Frontal cortex (tissue), 4 donors: Measurements from ENCODE around the gene POLH. TPM values are rescaled to one million over a fixed set of nuclear protein-coding genes. Genes with fewer than 3 reads are reported as not detected.
"Not testable (repeated sequence)": the region's sequence is repeated elsewhere in the genome, so short reads cannot be mapped to it uniquely, and the experiment has no call there.

Experiments
- DNase-seq, 2 donors: peaks; one replicate each; pipeline ENCODE4 v3.0.0; 2012; ENCODE audit warnings: low spot score in 2 of 2
- FAIRE-seq: peaks from 2 replicates; lab custom pipeline; 2012; peaks lifted over from hg19 to GRCh38; lab: Jason Lieb, UNC
- total RNA-seq: library from RNA; depleted of rRNA; stranded (reverse); fragments of >200 nt; gene quantifications from one replicate; pipeline ENCODE4 v1.2.3, GENCODE V29; 2014
- donor health status: control.
- donor health status: control.
- donor health status: control.

Gene POLH
- total RNA-seq, 1 donor from 2014 or later: 10.2 TPM

DNA sequence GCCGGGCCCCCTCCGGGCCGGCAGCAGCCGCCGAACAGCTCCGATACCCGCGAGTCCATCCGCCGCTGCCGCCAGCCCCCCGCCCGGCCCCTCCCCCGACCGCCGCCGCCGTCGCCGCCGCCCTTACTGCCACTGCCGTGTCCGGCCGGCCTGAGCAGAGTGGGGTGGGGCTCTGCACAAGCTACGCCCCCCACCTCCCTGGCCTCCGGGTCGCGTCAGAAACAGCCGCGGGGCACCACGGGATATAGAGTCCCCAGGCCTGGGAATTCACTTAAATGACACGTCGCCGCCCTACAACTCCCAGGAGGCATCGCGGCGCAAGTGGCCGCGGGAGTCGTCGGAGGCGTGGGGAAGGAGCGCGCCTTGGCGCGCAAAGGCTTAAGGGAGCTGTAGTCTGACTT lies 53.1 kb downstream of the POLH start, which contains the start of gene GTPBP2:
Gene GTPBP2, minus strand, starts transcription at position 161 of the 401 bp plus-strand sequence. Its CDS starts 102 bp downstream, at position 59.
- no peak for FAIRE-seq
- peak; percentile 97 for DNase-seq

DNA sequence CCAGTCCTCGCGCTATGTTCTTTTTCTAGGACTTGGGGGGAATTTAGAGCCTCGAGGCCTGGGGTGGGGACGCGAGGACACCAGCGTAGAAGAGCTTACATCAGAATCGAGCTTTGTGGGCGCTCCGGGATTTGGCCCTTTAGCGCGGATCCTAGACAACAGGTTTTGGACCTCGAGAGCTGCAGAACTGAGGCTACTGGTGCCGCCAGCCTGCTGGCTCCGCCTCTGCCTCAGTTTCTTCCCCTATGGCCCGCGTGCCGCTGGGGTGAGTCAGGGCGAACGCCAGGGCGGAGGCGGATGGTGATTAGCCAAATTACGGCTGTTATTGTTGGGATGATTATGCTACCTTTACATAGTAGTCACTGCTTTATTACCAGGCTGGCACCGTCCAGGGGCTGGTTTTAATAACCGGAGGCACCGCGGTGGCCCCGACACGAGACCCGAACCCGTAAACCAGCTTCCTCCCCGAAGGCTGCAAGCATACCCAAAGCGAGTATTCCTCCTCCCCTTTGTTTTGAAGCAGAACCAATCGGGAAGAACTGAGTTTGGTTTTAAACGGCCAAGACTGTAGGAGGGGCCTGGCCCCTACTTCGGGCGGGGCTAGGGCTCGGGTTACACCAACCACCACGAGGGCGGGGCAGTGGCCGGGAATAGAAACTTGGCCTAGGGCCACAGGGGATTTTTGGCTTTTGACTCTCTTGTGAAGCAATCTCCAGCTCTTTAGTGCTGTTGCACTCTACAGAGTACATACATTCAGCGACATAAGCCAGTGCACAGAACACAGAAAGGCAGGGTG lies 53.7 kb downstream of the POLH start:
- FAIRE-seq: no peak

DNA sequence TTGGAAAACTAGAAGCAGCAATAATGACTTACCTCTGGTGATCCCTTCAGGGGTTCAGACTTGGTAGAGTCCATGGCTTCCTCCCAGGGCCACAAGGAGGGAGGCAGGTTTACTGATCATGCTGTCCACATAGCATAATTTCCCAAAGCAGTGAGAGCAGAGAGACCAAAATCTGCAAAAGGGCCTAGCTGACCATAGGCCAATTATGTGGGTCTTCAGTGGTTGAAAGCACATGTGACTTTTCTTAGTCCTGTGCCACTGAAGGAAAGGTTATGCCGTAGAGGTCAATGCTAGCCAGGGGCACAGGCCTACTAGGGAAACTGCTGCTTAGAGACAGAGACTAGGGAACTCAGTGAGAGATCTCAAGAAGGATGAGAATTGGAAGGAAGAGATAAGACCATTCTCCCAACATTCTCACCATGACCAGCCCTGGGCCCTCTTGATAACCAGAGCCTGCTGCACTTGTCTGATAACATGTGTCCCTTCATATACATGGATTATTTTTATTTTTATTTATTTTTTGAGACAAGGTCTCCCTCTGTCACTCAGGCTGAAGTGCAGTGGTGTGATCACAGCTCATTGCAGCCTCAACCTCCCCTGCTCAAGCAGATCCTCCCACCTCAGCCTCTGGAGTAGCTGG lies 55.1 kb downstream of the POLH start:
- no peak for FAIRE-seq
- DNase-seq: no peak

More for the DNA sequence above, 53.7 kb downstream of the POLH start:
- DNase-seq: peak; percentile 84 to 95

DNA sequence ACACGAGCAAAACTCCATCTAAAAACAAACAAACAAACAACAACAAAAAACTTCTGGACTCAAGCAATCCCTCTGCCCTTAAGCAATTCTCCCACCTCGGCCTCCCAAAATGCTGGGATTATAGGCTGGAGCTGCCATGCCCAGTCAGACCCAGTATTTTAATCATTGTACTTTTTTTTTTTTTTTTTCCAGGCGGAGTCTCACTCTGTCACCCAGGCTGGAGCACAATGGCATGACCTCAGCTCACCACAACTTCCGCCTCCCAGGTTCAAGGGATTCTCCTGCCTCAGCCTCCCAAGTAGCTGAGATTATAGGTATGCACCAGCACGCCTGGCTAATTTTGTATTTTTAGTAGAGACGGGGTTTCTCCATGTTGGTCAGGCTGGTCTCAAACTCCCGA lies 57.0 kb downstream of the POLH start:
- DNase-seq, FAIRE-seq: not testable (repeated sequence)

DNA sequence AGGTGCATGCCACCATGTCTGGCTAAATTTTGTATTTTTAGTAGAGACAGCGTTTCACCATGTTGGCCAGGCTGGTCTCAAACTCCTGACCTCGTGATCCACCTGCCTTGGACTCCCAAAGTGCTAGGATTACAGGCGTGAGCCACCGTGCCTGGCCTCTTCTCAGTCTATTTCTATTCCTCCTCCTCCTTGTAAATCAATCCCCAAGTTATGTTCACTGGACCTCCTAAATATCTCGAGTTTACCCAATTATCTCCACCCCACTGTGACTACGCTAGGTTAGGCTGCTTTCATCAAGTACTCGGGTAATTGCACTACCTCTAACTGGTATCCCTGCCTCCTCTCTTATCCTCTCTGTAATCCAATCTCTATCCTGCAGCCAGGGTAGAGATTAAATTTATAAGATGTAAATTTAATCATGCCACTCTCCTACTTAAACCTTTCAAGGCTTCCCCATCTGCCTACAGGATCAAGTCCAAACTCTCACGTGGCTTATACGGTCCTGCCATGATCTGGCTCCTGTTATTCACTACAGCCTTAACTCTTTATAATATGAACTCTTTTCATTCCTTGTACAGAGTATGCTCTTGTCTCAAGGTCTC lies 58.8 kb downstream of the POLH start:
- FAIRE-seq: no peak
- DNase-seq: no peak

DNA sequence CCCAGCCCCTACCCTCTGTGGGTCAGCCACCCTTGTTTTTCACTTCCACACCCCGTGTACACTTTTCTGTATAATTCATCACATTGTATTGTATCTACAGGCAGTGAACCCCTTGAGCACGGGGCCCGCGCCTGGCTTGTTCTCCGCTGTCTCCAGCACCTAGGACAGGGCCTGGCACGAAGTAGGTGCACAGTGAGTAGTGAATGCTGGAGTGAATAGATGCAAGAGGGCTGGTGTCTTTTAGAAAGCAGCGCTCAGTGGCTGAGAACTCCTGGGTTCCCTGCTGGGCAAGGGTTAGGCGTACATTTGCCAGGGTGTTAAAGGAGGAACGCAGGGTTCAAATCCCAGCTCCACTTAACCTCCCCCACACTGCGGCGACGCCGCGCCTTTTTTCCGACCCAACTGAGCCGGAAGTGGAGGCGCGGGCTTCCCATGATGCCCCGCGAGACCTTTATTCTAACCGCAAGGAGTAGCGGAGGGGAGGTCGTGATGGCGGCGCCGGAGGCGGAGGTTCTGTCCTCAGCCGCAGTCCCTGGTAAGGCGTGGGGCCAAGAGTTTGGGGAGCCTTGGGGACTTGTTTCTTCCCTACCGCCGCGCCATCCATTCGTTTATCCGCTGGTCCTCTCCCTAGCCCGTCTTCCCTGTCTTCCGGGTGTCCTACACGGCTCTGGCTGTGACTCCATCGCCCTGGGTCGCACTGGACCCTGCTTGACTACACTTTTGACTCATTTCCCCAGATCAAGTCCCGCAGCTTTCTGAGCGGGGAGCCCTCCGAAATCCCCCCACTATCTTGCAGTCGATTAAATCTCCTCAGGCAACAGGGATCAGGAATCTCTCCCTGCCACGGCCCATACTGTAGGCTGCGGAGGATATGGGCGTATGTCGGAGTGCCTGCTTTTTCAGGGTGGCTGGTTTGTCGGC lies 59.7 kb downstream of the POLH start, which contains the start of gene MAD2L1BP:
Gene MAD2L1BP, plus strand, starts transcription at position 454 of the 921 bp plus-strand sequence. Its CDS starts 36 bp downstream, at position 490.
- FAIRE-seq: no peak
- peak; percentile 63 to 73 for DNase-seq

DNA sequence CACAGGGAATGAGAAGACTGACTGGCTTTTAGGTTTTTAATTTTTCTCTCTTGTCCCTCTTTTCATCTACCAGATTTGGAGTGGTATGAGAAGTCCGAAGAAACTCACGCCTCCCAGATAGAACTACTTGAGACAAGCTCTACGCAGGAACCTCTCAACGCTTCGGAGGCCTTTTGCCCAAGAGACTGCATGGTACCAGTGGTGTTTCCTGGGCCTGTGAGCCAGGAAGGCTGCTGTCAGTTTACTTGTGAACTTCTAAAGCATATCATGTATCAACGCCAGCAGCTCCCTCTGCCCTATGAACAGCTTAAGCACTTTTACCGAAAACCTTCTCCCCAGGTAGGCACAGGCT lies 60.3 kb downstream of the POLH start:
- FAIRE-seq: no peak

DNA sequence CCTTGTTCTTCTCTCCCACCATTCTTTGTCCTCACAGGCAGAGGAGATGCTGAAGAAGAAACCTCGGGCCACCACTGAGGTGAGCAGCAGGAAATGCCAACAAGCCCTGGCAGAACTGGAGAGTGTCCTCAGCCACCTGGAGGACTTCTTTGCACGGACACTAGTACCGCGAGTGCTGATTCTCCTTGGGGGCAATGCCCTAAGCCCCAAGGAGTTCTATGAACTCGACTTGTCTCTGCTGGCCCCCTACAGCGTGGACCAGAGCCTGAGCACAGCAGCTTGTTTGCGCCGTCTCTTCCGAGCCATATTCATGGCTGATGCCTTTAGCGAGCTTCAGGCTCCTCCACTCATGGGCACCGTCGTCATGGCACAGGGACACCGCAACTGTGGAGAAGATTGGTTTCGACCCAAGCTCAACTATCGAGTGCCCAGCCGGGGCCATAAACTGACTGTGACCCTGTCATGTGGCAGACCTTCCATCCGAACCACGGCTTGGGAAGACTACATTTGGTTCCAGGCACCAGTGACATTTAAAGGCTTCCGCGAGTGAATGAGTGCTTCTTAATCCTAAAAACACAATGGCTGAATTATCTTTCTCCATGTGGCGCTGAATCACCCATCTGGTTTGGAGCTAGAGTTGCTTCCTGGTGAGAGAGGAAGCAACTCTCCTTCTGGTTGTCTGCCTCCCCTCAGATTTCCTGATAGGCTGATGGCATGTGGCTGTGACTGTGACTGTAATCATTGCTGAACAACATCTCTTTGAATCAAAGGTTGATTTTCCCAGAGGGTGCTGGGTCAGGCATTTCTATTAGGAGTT lies 64.2 kb downstream of the POLH start:
- DNase-seq (no peak), FAIRE-seq (no peak)

More for the DNA sequence above, 60.3 kb downstream of the POLH start:
- DNase-seq: no peak

DNA sequence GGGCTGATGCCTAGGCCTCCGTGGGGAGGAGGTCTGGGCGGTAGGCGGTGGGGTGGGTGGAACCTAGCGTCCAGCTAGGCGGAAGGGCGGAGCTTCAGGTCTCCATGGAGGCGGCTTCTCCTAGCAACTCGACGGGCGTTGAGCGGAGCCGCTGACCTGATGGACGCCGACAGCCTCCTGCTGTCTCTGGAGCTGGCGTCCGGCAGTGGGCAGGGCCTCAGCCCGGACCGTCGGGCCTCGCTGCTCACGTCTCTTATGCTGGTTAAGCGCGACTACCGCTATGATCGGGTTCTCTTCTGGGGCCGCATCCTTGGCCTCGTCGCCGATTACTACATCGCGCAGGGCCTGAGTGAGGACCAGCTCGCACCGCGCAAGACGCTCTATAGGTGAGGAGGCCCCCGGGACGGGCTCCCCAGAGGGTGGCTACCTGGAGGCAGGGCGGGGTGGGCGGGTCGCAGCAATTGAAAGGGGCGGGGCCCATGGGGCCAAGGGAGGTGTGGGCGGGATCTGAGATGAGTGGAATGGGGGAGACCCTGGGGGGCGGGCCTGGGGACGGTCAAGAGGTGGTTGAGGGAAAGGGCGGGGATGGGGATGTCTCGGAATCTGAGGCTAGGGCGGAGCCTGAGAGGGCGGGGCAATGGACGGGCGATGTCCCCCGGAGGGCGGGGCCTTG lies 69.1 kb downstream of the POLH start, which contains the start of gene RSPH9:
Gene RSPH9, plus strand, starts transcription at position 97 of the 673 bp plus-strand sequence. Its CDS starts 63 bp downstream, at position 160.
- FAIRE-seq: no peak
- peak in 1 of 2 donors; percentile 49 for DNase-seq

DNA sequence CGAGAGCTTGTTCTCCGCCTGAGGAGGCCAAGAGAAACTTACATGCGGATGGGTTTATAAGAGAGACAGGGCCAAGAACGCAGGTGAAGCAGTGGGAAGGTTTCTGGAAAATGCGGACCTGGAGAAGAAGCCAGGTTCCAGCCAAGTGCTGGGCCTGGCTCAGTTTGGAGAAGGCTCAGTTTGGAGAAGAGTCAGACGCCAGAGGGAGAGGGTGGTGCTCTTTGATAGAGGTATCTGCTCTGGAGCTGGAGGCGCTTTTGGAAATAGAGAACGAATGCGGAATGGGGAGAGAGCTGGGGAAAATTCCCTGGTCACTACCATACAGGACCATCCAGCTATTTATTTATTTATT lies 69.6 kb downstream of the POLH start:
- DNase-seq (no peak), FAIRE-seq (no peak)

DNA sequence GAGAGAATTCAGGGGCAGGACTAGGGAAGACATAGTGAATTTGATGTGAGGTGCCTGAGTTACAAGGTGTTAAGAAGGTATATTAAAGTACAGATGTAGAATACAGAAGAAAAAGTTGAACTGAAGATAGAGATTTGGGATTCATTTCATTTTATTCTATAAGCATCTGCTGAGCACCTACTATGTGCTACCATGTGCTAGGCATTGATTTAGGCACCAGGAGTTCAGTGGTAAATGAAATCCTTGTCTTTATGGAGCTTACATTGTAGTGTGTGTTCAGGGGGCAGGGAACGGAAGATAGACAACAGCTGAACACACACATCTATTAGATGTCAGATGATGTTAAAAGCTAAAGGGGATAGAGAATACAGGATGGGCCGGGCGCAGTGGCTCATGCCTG lies 71.6 kb downstream of the POLH start:
- DNase-seq: no peak
- no peak for FAIRE-seq

DNA sequence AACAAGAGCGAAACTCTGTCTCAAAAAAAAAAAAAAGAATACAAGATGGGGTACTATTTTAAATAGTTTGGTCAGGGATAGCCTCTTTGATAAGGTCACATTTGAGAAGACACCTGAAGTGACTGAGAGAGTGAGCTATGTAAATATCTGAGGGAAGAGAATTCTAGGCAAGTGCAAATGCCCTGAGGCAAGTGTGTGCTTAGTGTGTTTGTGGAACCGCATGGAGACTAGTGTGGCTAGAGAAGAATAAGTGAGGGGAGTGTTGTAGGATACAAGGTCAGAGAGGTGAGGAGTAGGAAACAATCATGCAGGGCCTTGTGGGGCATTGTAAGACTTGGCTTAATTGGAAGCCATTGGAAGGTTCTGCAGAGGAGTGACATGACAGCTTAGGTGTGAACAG lies 72.3 kb downstream of the POLH start:
- DNase-seq: no peak
- FAIRE-seq: no peak

DNA sequence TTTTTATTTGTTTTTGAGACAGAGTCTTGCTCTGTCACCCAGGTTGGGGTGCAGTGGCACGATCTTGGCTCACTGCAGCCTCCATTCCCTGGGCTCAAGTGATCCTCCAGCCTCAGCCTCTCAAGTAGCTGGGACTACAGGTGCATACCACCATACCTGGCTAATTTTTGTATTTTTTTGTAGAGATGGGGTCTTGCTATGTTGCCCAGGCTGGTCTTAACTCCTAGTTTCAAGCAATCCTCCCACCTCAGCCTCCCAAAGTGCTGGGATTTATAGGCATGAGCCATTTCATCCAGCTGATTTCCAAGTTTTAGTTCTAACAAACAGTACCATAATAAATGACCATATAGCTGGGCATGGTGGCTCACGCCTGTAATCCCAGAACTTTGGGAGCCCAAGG lies 76.8 kb downstream of the POLH start:
- DNase-seq, FAIRE-seq: not testable (repeated sequence)

DNA sequence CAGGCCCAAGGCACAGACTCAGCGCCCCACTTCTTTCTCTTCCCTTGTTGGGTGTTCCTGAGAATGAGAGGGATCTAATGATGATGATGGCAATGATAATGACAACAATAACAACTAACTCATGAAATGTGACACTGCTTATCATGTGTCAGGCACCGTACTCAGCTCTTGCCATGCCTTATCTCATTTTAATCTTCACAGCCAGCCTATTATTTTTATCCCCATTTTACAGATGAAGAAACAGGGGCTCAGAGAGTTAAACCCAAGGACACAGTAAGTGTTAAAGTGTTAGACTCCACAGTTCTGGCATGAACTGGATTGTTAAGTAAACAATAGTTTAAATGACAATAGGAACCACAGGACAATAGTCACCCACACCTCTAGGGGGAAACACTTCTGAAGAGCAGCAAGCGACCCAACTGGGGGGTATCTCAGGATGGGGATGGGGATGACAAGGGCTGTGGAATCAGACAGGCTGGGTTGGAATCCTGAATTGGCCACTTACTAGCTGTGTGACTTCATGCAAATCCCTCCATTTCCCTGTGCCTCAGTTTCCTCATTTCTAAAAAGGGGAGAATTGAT lies 81.3 kb downstream of the POLH start:
- FAIRE-seq (no peak), DNase-seq (no peak)

DNA sequence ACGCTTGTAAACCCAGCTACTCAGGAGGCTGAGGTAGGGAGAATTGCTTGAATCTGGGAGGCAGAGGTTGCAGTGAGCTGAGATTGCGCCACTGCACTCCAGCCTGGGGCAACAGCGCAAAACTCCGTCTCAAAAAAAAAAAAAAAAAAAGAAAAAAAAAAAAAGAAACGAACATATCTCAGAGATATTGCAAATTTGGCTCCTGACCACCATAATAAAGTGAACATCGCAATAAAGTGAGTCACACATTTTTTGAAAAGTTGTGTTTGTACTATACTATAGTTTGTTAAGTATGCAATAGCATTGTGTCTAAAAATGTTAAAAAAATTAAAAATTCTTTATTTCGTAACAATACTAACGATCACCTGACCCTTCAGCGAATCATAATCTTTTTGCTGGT lies 82.2 kb downstream of the POLH start:
- no peak for FAIRE-seq
- DNase-seq: no peak

DNA sequence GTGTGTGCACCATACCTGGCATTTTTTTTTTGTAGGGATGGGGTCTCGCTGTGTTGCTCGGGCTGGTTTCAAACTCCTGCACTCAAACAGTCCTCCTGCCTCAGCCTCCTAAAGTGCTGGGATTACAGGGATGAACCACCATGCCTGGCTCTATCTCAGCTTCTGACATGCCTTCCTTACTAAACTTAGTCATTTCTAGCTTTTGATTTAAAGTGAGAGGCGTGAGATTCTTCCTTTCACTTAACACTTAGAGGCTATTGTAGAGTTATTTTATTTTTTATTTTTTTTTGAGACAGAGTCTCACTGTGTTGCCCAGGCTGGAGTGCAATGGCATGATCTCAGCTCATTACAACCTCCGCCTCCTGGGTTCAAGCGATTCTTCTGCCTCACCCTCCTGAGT lies 87.0 kb downstream of the POLH start:
- not testable (repeated sequence) for FAIRE-seq

More for the DNA sequence above, 87.0 kb downstream of the POLH start:
- not testable (repeated sequence) for DNase-seq
